GM12878 (cell line): Measurements from ENCODE around the gene CYB5RL. TPM values are rescaled to one million over a fixed set of nuclear protein-coding genes. Genes with fewer than 3 reads are reported as not detected.
A peak's percentile ranks its signal among the peaks of the same experiment; 100 is the strongest.

Experiments used
- CREB1 ChIP-seq: IDR thresholded peaks from 2 replicates; pipeline ENCODE4 v1.6.1; 2012; ENCODE audit warnings: low read depth, mild to moderate bottlenecking, inconsistent platforms
- CUX1 ChIP-seq: IDR thresholded peaks from 2 replicates; pipeline ENCODE4 v1.6.1; 2012; ENCODE audit warnings: improper control_type of control experiment, low read depth, low read length; ENCODE audit not compliant: insufficient replicate concordance
- E4F1 ChIP-seq: fragments of 450-650 bp; IDR thresholded peaks from 2 replicates; pipeline ENCODE4 v1.6.1; 2018; ENCODE audit warnings: borderline replicate concordance, mild to moderate bottlenecking; ENCODE audit not compliant: partially characterized antibody
- JUND ChIP-seq: IDR thresholded peaks from 2 replicates; pipeline ENCODE4 v1.6.1; 2012; ENCODE audit warnings: low read depth, mild to moderate bottlenecking, low read length, improper control_type of control experiment, moderate library complexity
- MTA2 ChIP-seq: fragments of 450-650 bp; IDR thresholded peaks from 2 replicates; pipeline ENCODE4 v1.6.1; 2016; ENCODE audit warnings: low read depth, mild to moderate bottlenecking, moderate library complexity
- RAD21 ChIP-seq: IDR thresholded peaks from 2 replicates; pipeline ENCODE4 v1.6.1; 2011; ENCODE audit warnings: mild to moderate bottlenecking, low read depth, low read length, moderate library complexity; ENCODE audit not compliant: insufficient read depth
- RELA ChIP-seq: fragments of 450-650 bp; IDR thresholded peaks from 2 replicates; pipeline ENCODE4 v1.8.0; 2014; ENCODE audit warnings: borderline replicate concordance; ENCODE audit not compliant: partially characterized antibody
- SPI1 ChIP-seq: IDR thresholded peaks from 2 replicates; pipeline ENCODE4 v1.6.1; 2011; ENCODE audit warnings: low read depth, mild to moderate bottlenecking, low read length, moderate library complexity, borderline replicate concordance; ENCODE audit not compliant: insufficient read depth
- ZBTB11 ChIP-seq: fragments of 450-650 bp; formaldehyde crosslinking; IDR thresholded peaks from 2 replicates; pipeline ENCODE4 v1.5.0; 2022; ENCODE audit warnings: mild to moderate bottlenecking, missing genetic modification characterization
- ZBTB4 ChIP-seq: fragments of 450-650 bp; formaldehyde crosslinking; IDR thresholded peaks from 2 replicates; pipeline ENCODE4 v1.4.0; 2022; ENCODE audit warnings: mild to moderate bottlenecking, moderate library complexity
- polyA plus RNA-seq, 11 experiments: library from polyadenylated mRNA; depleted of rRNA in 4 of 11; unstranded in 6 of 11; stranded (reverse) in 5 of 11; fragments of >200 nt; fragmentation: Nextera tagmentation in 4 of 11; fragmentation: Illumina TruSeq in 1 of 11; extraction: Ambion mirVana in 4 of 11; extraction: Trizol in 1 of 11; gene quantifications; 1 replicate in 1 of 11; 2 replicates in 10 of 11; pipeline versions ENCODE4 v1.2.1 to v1.2.3, GENCODE V29; 2011 to 2016; ENCODE audit warnings: inconsistent platforms in 2 of 11, missing spikeins in 2 of 11, low read depth in 1 of 11
- total RNA-seq, 4 experiments: library from RNA; depleted of rRNA in 3 of 4; stranded (reverse); fragments of >200 nt in 3 of 4; fragmentation: Illumina TruSeq in 1 of 4; extraction: Trizol in 1 of 4; gene quantifications; 2 replicates each; pipeline versions ENCODE4 v1.2.1 to v1.2.3, GENCODE V29; 2013 to 2021
- TF ChIP-seq, protein P1 (sequence below): fragments of 450-650 bp; IDR thresholded peaks from 2 replicates; pipeline ENCODE4 v1.6.1; 2017; ENCODE audit warnings: low read depth, mild to moderate bottlenecking, moderate library complexity

Gene CYB5RL
- total and polyA plus RNA-seq, 10 of the 15 experiments (the other 5 are each of a cell fraction or from before 2014, with no cell fraction given) = 3.1 to 8.7 (median 7.2) TPM

DNA sequence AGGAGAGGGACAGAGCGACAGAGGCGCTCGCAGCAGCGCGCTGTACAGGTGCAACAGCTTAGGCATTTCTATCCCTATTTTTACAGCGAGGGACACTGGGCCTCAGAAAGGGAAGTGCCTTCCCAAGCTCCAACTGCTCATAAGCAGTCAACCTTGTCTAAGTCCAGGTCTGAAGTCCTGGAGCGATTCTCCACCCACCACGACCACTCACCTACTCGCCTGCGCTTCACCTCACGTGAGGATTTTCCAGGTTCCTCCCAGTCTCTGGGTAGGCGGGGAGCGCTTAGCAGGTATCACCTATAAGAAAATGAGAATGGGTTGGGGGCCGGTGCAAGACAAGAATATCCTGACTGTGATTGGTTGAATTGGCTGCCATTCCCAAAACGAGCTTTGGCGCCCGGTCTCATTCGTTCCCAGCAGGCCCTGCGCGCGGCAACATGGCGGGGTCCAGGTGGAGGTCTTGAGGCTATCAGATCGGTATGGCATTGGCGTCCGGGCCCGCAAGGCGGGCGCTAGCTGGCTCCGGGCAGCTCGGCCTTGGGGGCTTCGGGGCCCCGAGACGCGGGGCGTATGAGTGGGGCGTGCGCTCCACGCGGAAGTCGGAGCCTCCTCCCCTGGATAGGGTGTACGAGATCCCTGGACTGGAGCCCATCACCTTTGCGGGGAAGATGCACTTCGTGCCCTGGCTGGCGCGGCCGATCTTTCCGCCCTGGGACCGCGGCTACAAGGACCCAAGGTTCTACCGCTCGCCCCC, at the start of gene CYB5RL, which contains the start of gene MRPL37 (continued):
- TF ChIP-seq ZBTB11 (CRISPR knock-in tag) = no peak
- no peak for TF ChIP-seq RAD21
- TF ChIP-seq, protein P1, sequence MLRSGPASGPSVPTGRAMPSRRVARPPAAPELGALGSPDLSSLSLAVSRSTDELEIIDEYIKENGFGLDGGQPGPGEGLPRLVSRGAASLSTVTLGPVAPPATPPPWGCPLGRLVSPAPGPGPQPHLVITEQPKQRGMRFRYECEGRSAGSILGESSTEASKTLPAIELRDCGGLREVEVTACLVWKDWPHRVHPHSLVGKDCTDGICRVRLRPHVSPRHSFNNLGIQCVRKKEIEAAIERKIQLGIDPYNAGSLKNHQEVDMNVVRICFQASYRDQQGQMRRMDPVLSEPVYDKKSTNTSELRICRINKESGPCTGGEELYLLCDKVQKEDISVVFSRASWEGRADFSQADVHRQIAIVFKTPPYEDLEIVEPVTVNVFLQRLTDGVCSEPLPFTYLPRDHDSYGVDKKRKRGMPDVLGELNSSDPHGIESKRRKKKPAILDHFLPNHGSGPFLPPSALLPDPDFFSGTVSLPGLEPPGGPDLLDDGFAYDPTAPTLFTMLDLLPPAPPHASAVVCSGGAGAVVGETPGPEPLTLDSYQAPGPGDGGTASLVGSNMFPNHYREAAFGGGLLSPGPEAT = peak; percentile 88
- TF ChIP-seq ZBTB4 (CRISPR knock-in tag) = no peak
- no peak for TF ChIP-seq E4F1
- no peak for TF ChIP-seq CUX1
- no peak for TF ChIP-seq RELA
- TF ChIP-seq CREB1 = peak; percentile 79
- TF ChIP-seq MTA2 = 0 out of 2 replicates have a peak, but pooled peaks have one; percentile 25
- no peak for TF ChIP-seq JUND
- peak; percentile 37 for TF ChIP-seq SPI1
